Measurements from ENCODE around the gene C11orf98.

C11orf98 gene

GRCh38 chr11:62689421-62690183 is 24.6 kb upstream of the C11orf98 start, which contains the start of gene LRRN4CL:
TSS of gene LRRN4CL (minus strand) at chr11:62689530. CDS start at chr11:62688508, 1,022 bp downstream.
- ATAC-seq = peak; percentile 14
- TF ChIP-seq GLIS3 (CRISPR knock-in tag; IDR thresholded peaks at IDR 0.05) = no peak
- no peak for TF ChIP-seq PATZ1 (CRISPR knock-in tag; IDR thresholded peaks at IDR 0.05; ENCODE audit: borderline replicate concordance)
- no peak for TF ChIP-seq ZC3H10 (CRISPR knock-in tag; IDR thresholded peaks at IDR 0.05)
- TF ChIP-seq, protein P1, sequence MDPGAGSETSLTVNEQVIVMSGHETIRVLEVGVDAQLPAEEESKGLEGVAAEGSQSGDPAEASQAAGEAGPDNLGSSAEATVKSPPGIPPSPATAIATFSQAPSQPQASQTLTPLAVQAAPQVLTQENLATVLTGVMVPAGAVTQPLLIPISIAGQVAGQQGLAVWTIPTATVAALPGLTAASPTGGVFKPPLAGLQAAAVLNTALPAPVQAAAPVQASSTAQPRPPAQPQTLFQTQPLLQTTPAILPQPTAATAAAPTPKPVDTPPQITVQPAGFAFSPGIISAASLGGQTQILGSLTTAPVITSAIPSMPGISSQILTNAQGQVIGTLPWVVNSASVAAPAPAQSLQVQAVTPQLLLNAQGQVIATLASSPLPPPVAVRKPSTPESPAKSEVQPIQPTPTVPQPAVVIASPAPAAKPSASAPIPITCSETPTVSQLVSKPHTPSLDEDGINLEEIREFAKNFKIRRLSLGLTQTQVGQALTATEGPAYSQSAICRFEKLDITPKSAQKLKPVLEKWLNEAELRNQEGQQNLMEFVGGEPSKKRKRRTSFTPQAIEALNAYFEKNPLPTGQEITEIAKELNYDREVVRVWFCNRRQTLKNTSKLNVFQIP (CRISPR knock-in tag; IDR thresholded peaks at IDR 0.05; ENCODE audit: borderline replicate concordance, low read depth) = no peak
- TF ChIP-seq ZNF8 (CRISPR knock-in tag; IDR thresholded peaks at IDR 0.05) = no peak
- TF ChIP-seq BACH2 (CRISPR knock-in tag; IDR thresholded peaks at IDR 0.05; ENCODE audit: borderline replicate concordance) = no peak
- TF ChIP-seq OSR1 (CRISPR knock-in tag; IDR thresholded peaks at IDR 0.05) = no peak
- TF ChIP-seq CREB5 (CRISPR knock-in tag; IDR thresholded peaks at IDR 0.05; ENCODE audit: low read depth) = no peak
- TF ChIP-seq ESRRG (CRISPR knock-in tag; IDR thresholded peaks at IDR 0.05) = no peak
- TF ChIP-seq, protein P2, sequence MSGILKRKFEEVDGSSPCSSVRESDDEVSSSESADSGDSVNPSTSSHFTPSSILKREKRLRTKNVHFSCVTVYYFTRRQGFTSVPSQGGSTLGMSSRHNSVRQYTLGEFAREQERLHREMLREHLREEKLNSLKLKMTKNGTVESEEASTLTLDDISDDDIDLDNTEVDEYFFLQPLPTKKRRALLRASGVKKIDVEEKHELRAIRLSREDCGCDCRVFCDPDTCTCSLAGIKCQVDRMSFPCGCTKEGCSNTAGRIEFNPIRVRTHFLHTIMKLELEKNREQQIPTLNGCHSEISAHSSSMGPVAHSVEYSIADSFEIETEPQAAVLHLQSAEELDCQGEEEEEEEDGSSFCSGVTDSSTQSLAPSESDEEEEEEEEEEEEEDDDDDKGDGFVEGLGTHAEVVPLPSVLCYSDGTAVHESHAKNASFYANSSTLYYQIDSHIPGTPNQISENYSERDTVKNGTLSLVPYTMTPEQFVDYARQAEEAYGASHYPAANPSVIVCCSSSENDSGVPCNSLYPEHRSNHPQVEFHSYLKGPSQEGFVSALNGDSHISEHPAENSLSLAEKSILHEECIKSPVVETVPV (CRISPR knock-in tag; IDR thresholded peaks at IDR 0.05) = no peak
- no peak for TF ChIP-seq TOX (CRISPR knock-in tag; IDR thresholded peaks at IDR 0.05; ENCODE audit: borderline replicate concordance)
- TF ChIP-seq ZFP3 (CRISPR knock-in tag; IDR thresholded peaks at IDR 0.05) = no peak
- TF ChIP-seq TCF4 (CRISPR knock-in tag; IDR thresholded peaks at IDR 0.05; ENCODE audit: borderline replicate concordance) = no peak
- TF ChIP-seq ARNTL (CRISPR knock-in tag; IDR thresholded peaks at IDR 0.05; ENCODE audit: borderline replicate concordance, low read depth) = no peak
- TF ChIP-seq RARB (CRISPR knock-in tag; IDR thresholded peaks at IDR 0.05) = no peak
- TF ChIP-seq ZNF70 (CRISPR knock-in tag; IDR thresholded peaks at IDR 0.05) = no peak
- TF ChIP-seq ISL1 (CRISPR knock-in tag; IDR thresholded peaks at IDR 0.05) = no peak

GRCh38 chr11:62688491-62688890 is 23.5 kb upstream of the C11orf98 start:
- TF ChIP-seq, protein P1 (CRISPR knock-in tag; IDR thresholded peaks at IDR 0.05; ENCODE audit: borderline replicate concordance, low read depth) = no peak
- TF ChIP-seq ZNF70 (CRISPR knock-in tag; IDR thresholded peaks at IDR 0.05) (no peak), ZNF565 (CRISPR knock-in tag; conservative IDR thresholded peaks at IDR 0.05; ENCODE audit: low read depth) (no peak)
- ATAC-seq = no peak

GRCh38 chr11:62687508-62688396 is 22.7 kb upstream of the C11orf98 start:
- no peak; the same call in 1 of the 3 replicates for ATAC-seq
- TF ChIP-seq TCF4 (CRISPR knock-in tag; IDR thresholded peaks at IDR 0.05; ENCODE audit: borderline replicate concordance) = no peak
